WERI-Rb-1 (cell line): ENCODE data around the gene WWTR1.

Experiments used
- DNase-seq: peaks from one replicate; pipeline ENCODE4 v3.0.0-alpha.2; 2020
- H3K27ac ChIP-seq: fragments of 250-450 bp; sonication (Bioruptor Pico); 2 replicates; pipeline ENCODE4 v1.5.1; 2020; ENCODE audit warnings: mild to moderate bottlenecking, moderate library complexity
- H3K27me3 ChIP-seq: fragments of 250-450 bp; sonication (Bioruptor Pico); 2 replicates; pipeline ENCODE4 v1.5.1; 2021; ENCODE audit warnings: mild to moderate bottlenecking, low read depth, moderate library complexity; ENCODE audit not compliant: insufficient read depth, severe bottlenecking
- H3K36me3 ChIP-seq: fragments of 250-450 bp; sonication (Bioruptor Pico); 2 replicates; pipeline ENCODE4 v1.5.1; 2020; ENCODE audit warnings: mild to moderate bottlenecking, moderate library complexity
- H3K4me3 ChIP-seq: 2 replicates; pipeline ENCODE4 v1.5.1; 2011; ENCODE audit warnings: low read depth, mild to moderate bottlenecking, control low read depth, low read length
- H3K9me3 ChIP-seq: fragments of 250-450 bp; sonication (Bioruptor Pico); 2 replicates; pipeline ENCODE4 v1.5.1; 2021; ENCODE audit warnings: mild to moderate bottlenecking, moderate library complexity; ENCODE audit not compliant: severe bottlenecking
- CTCF ChIP-seq: IDR thresholded peaks from 2 replicates; pipeline ENCODE4 v1.5.1; 2011; ENCODE audit warnings: low read depth, mild to moderate bottlenecking, control low read depth, inconsistent platforms, low read length

WWTR1 gene

GRCh38 chr3:149541091-149541491 lies 116.7 kb downstream of the WWTR1 start:
- no peak for DNase-seq
- no peak for TF ChIP-seq CTCF
- H3K36me3 ChIP-seq = no peaks in the 10 kb centered on the region
- no peak overlapping the region for H3K4me3 ChIP-seq
- no peaks in the 10 kb centered on the region for H3K27me3 ChIP-seq
- no peaks in the 10 kb centered on the region for H3K9me3 ChIP-seq
- H3K27ac ChIP-seq = no peak overlapping the region

DNA sequence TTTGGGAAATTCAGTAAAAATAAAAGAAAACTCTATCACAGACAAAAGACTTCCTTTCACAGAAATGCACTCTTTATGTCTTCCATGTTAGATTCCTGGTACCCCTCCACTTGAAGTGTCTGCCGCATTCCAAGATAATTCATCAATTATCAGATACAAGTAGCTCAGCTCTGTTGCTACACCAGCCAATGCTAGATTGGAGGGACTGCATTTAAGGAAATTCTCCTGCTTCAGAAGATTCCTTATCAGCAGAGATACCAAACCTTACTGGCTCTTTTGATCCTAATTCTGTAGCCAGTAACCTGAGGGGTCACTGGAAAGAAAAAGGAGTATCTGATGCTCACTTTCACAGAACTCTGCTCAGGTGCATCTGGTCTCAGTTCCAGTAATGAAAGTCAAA lies 119.5 kb downstream of the WWTR1 start:
- Histone ChIP-seq H3K36me3 (no peaks in the 10 kb centered on the region), H3K27ac (no peak overlapping the region), H3K9me3 (no peaks in the 10 kb centered on the region), H3K27me3 (no peaks in the 10 kb centered on the region), H3K4me3 (no peak overlapping the region)
- DNase-seq = no peak
- TF ChIP-seq CTCF = no peak

- Histone ChIP-seq H3K27ac (no peak overlapping the region), H3K27me3 (no peaks in the 10 kb centered on the region), H3K9me3 (no peaks in the 10 kb centered on the region), H3K4me3 (no peak overlapping the region), H3K36me3 (no peaks in the 10 kb centered on the region)
- TF ChIP-seq CTCF = no peak
- DNase-seq = no peak
Observed at GRCh38 chr3:149536429-149536828, 121.4 kb downstream of the WWTR1 start.

DNA sequence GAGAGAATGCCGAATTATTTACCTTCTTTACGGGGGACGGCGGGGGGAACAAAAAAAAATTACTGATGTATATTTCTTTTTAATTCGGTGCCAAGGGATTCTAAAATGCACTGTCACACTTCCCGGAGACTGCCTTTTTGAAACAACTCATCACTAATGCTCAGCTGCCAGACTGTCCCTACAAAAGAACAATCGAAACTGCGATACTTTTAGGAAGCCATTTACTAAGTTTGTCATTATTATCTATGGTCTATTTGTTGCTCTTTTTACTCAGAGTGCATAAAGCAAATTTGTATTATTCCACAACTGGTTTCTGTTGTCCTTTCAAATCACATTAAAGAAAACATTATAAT lies 122.5 kb downstream of the WWTR1 start:
- DNase-seq = no peak

GRCh38 chr3:149534671-149535332 lies 123.0 kb downstream of the WWTR1 start:
- TF ChIP-seq CTCF = no peak
- Histone ChIP-seq H3K27me3 (no peaks in the 10 kb centered on the region), H3K9me3 (no peaks in the 10 kb centered on the region), H3K36me3 (no peaks in the 10 kb centered on the region), H3K27ac (no peak overlapping the region), H3K4me3 (no peak overlapping the region)
- no peak for DNase-seq

More for the DNA sequence above, 122.5 kb downstream of the WWTR1 start:
- H3K9me3 ChIP-seq = no peaks in the 10 kb centered on the region
- no peaks in the 10 kb centered on the region for H3K36me3 ChIP-seq
- H3K27me3 ChIP-seq = no peaks in the 10 kb centered on the region
- TF ChIP-seq CTCF = no peak
- no peak overlapping the region for H3K27ac ChIP-seq
- H3K4me3 ChIP-seq = no peak overlapping the region

GRCh38 chr3:149534082-149534481 lies 123.7 kb downstream of the WWTR1 start:
- DNase-seq = no peak
- no peak for TF ChIP-seq CTCF
- Histone ChIP-seq H3K4me3 (no peak overlapping the region), H3K36me3 (no peaks in the 10 kb centered on the region), H3K9me3 (no peaks in the 10 kb centered on the region), H3K27ac (no peak overlapping the region), H3K27me3 (no peaks in the 10 kb centered on the region)
